Measurements from ENCODE around the gene UBLCP1.

- TF ChIP-seq, protein P1, sequence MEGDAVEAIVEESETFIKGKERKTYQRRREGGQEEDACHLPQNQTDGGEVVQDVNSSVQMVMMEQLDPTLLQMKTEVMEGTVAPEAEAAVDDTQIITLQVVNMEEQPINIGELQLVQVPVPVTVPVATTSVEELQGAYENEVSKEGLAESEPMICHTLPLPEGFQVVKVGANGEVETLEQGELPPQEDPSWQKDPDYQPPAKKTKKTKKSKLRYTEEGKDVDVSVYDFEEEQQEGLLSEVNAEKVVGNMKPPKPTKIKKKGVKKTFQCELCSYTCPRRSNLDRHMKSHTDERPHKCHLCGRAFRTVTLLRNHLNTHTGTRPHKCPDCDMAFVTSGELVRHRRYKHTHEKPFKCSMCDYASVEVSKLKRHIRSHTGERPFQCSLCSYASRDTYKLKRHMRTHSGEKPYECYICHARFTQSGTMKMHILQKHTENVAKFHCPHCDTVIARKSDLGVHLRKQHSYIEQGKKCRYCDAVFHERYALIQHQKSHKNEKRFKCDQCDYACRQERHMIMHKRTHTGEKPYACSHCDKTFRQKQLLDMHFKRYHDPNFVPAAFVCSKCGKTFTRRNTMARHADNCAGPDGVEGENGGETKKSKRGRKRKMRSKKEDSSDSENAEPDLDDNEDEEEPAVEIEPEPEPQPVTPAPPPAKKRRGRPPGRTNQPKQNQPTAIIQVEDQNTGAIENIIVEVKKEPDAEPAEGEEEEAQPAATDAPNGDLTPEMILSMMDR (IDR thresholded peaks at IDR 0.05) = no peak
- no peak for TF ChIP-seq POLR2A (IDR thresholded peaks at IDR 0.05)
Observed at GRCh38 chr5:159304961-159305595, 42.0 kb downstream of the UBLCP1 start.

Measured in thyroid gland (tissue), 4 donors.